Measurements from ENCODE around the gene SNX5. TPM values are rescaled to one million over a fixed set of nuclear protein-coding genes. Genes with fewer than 3 reads are reported as not detected.

SNX5 gene
- total RNA-seq, 1 experiment from 2014 or later: 235 TPM

GRCh38 chr20:17911927-17912326, 56.7 kb downstream of the SNX5 start:
- H3K27me3 ChIP-seq: no peaks in the 10 kb centered on the region; the same call in 1 of the 2 replicates
- no peak for DNase-seq
- no peaks in the 10 kb centered on the region for H3K4me1 ChIP-seq
- no peaks in the 10 kb centered on the region for H3K9me3 ChIP-seq (replicated peaks)
- H3K27ac ChIP-seq: no peak overlapping the region
- no peaks in the 10 kb centered on the region for H3K36me3 ChIP-seq
- no peak overlapping the region for H3K4me3 ChIP-seq

DNA sequence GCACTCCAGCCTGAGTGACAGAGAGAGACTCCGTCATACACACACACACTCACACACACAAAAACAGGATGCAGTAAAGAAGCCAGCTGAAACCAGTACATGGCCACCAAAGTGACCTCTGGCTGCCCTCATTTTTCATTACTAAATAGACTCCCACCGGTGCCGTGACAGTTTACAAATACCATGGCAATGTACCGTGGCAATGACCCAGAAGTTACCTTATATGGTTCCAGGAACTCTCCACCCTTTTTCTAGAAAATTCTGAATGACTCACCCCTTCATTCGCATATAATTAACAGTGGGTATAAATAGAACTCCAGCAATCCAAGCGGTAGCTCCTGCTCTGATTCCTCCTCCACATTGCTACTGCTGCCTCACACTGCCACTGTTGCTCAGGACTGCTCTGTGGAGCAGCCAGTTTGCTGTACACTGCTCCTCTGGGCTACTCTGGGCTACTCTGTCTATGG, 57.7 kb downstream of the SNX5 start:
- no peaks in the 10 kb centered on the region for H3K9me3 ChIP-seq (replicated peaks)
- H3K4me1 ChIP-seq: no peaks in the 10 kb centered on the region
- H3K27me3 ChIP-seq: no peaks in the 10 kb centered on the region
- no peak for DNase-seq
- no peak overlapping the region for H3K27ac ChIP-seq
- no peaks in the 10 kb centered on the region for H3K36me3 ChIP-seq
- H3K4me3 ChIP-seq: no peak overlapping the region

DNA sequence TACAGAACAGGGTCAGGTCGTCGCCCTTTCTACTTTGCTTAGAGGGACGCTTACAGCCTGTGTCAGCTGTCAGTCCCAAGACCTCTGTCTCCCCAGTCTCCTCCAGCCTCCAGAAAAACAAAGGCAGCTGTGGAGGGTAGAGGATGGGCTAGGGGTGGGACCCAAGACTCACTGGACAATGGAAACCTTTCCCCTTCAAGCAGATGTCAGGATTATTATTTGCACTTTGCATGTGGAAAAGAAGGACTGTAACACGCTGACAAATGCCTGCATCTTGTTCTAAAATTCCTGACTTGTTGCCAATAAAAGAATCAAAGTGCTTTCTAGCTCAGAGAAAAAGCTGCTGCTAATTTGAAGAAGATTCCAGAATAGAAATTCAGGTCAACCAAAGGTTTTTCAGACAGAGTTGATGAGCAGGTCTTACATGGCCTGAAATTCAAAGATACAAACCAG, 58.7 kb downstream of the SNX5 start:
- Histone ChIP-seq H3K4me3 (no peak overlapping the region), H3K27ac (no peak overlapping the region), H3K4me1 (no peaks in the 10 kb centered on the region), H3K9me3 (replicated peaks) (no peaks in the 10 kb centered on the region), H3K27me3 (no peaks in the 10 kb centered on the region), H3K36me3 (no peaks in the 10 kb centered on the region)
- no peak for DNase-seq

DNA sequence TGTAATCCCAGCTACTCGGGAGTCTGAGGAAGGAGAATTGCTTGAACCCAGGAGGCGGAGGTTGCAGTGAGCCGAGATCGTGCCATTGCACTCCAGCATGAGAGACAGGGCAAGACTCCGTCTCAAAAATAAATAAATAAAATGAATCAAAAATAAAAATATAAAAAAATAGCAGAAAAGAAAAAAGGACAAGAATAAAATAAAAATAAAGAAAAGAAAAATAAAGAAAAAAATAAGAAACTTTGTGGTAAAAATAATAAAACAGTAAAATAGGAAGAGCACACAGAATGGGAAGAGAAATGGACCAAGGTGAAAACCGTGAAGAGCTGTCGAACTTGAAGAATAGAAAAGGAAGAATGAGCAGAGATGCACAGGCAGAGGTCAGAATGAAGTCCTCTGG, 63.0 kb downstream of the SNX5 start:
- Histone ChIP-seq H3K36me3 (no peaks in the 10 kb centered on the region), H3K4me3 (no peak overlapping the region), H3K4me1 (no peaks in the 10 kb centered on the region), H3K9me3 (replicated peaks) (no peaks in the 10 kb centered on the region), H3K27me3 (no peaks in the 10 kb centered on the region), H3K27ac (no peak overlapping the region)
- DNase-seq: no peak

DNA sequence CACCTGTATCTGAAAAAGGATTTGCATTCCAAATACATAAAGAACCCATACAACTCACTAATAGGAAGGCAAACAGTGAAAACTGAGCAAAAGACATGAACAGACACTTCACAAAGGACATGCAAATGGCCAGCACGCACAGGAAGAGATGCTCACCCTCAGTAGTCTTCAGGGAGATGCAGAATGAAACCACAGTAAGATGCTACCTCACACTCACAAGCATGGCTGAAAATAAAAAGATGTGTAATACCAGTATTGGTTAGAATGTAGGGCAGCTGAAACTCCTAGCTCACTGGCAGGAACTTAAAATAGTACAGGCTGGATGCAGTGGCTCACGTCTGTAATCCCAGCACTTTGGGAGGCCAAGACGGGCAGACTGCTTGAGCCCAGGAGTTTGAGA, 64.6 kb downstream of the SNX5 start:
- no peak overlapping the region for H3K4me3 ChIP-seq
- H3K36me3 ChIP-seq: no peaks in the 10 kb centered on the region
- DNase-seq: no peak
- H3K9me3 ChIP-seq (replicated peaks): no peaks in the 10 kb centered on the region
- H3K27ac ChIP-seq: no peak overlapping the region
- no peaks in the 10 kb centered on the region for H3K4me1 ChIP-seq
- H3K27me3 ChIP-seq: no peaks in the 10 kb centered on the region

DNA sequence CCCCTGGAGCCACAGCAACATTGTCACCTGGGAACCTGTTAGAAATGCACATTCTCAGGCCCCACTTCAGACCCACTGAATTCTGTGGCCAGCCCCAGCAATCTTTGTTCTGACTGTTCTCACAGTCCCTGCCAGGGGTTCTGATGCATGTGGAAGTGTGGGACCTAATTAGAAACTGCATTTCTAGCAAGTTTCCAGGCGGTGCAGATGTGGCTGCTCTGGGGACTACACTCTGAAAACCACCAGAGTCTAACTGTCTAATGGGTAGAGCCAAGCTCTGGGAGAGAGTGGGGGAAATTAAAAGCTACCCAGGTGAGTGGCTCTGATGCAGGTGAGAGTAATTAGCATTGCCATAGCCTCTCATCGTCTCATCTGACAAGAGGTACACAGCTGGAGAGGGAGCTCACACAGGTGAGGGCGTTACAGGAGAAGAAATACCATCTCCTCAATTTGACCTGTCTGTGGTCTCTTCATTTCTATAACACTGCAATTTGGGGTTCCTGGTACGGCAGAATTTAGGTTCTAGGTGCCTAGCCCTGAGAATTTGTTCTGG, 66.0 kb downstream of the SNX5 start:
- Histone ChIP-seq H3K4me3 (no peak overlapping the region), H3K27ac (no peak overlapping the region), H3K36me3 (no peaks in the 10 kb centered on the region), H3K9me3 (replicated peaks) (no peaks in the 10 kb centered on the region), H3K4me1 (no peaks in the 10 kb centered on the region), H3K27me3 (no peaks in the 10 kb centered on the region)
- DNase-seq: no peak

DNA sequence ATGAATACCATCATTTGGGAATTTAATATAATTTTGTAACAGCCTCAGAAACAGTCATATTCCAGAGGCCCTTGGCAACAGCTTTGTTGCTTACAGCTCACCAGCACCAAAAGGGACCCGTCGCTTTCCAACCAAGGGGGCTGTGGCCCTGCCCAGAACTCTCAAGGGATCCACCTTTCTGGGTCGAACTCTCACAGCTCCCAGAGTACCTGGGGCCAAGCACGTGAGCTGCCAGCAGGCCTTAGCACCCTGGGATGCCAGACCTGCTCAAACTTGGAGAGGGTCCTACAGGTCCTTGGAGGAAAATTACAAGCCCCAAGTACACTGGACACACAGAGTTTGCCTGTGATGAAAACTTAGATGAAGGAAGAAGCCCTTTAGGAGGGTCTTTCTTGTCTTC, 66.6 kb downstream of the SNX5 start:
- no peak for DNase-seq
- Histone ChIP-seq H3K27ac (no peak overlapping the region), H3K36me3 (no peaks in the 10 kb centered on the region), H3K27me3 (no peaks in the 10 kb centered on the region), H3K4me3 (no peak overlapping the region), H3K4me1 (no peaks in the 10 kb centered on the region), H3K9me3 (replicated peaks) (no peaks in the 10 kb centered on the region)

DNA sequence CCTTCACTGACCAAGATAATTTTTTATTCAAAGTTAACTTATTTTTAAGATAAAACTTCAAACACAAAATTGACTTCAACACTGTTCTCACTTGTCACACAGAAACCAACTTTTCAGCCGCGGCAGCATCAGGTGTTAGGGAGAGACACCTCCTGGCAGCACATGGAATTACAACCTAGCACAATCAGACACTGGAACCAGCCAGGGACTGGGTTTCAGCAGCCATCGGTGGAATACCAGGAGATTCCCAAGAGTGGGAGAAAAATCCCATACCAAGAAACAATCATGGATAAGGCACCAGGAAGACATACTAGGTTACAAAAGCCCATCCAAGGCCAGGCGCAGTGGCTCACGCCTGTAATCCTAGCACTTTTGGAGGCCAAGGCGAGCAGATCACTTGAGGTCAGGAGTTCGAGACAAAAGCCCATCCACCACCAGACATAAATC, 70.0 kb downstream of the SNX5 start:
- DNase-seq: peak; percentile 53 to 76
- Histone ChIP-seq H3K27me3 (no peaks in the 10 kb centered on the region), H3K36me3 (no peaks in the 10 kb centered on the region), H3K27ac (no peak overlapping the region), H3K9me3 (replicated peaks) (no peaks in the 10 kb centered on the region), H3K4me3 (no peak overlapping the region), H3K4me1 (no peaks in the 10 kb centered on the region)

GRCh38 chr20:17897566-17898307, 70.9 kb downstream of the SNX5 start:
- Histone ChIP-seq H3K4me1 (no peaks in the 10 kb centered on the region), H3K27ac (no peak overlapping the region), H3K4me3 (no peak overlapping the region), H3K9me3 (replicated peaks) (no peaks in the 10 kb centered on the region), H3K36me3 (no peaks in the 10 kb centered on the region), H3K27me3 (no peaks in the 10 kb centered on the region)
- DNase-seq: no peak

GRCh38 chr20:17896771-17897369, 71.7 kb downstream of the SNX5 start:
- Histone ChIP-seq H3K4me3 (no peak overlapping the region), H3K9me3 (replicated peaks) (no peaks in the 10 kb centered on the region), H3K36me3 (no peaks in the 10 kb centered on the region), H3K4me1 (no peaks in the 10 kb centered on the region), H3K27ac (no peak overlapping the region), H3K27me3 (no peaks in the 10 kb centered on the region)
- DNase-seq: no peak

- Histone ChIP-seq H3K4me1 (no peaks in the 10 kb centered on the region), H3K4me3 (no peak overlapping the region), H3K36me3 (no peaks in the 10 kb centered on the region), H3K9me3 (replicated peaks) (no peaks in the 10 kb centered on the region), H3K27me3 (no peaks in the 10 kb centered on the region), H3K27ac (no peak overlapping the region)
- DNase-seq: no peak
These were observed 72.3 kb downstream of the SNX5 start for GRCh38 chr20:17896193-17896723.

- H3K27ac ChIP-seq: no peak overlapping the region
- DNase-seq: no peak
- H3K27me3 ChIP-seq: no peaks in the 10 kb centered on the region
These were observed 72.9 kb downstream of the SNX5 start for GRCh38 chr20:17895641-17896171.

GRCh38 chr20:17893445-17893844, 75.1 kb downstream of the SNX5 start:
- H3K9me3 ChIP-seq (replicated peaks): no peaks in the 10 kb centered on the region
- no peak for DNase-seq
- H3K27ac ChIP-seq: no peak overlapping the region
- no peak overlapping the region for H3K4me3 ChIP-seq
- no peaks in the 10 kb centered on the region for H3K36me3 ChIP-seq
- H3K4me1 ChIP-seq: no peaks in the 10 kb centered on the region
- no peaks in the 10 kb centered on the region for H3K27me3 ChIP-seq

More at GRCh38 chr20:17895641-17896171, 72.9 kb downstream of the SNX5 start:
- Histone ChIP-seq H3K4me1 (no peaks in the 10 kb centered on the region), H3K36me3 (no peaks in the 10 kb centered on the region), H3K9me3 (replicated peaks) (no peaks in the 10 kb centered on the region), H3K4me3 (no peak overlapping the region)

DNA sequence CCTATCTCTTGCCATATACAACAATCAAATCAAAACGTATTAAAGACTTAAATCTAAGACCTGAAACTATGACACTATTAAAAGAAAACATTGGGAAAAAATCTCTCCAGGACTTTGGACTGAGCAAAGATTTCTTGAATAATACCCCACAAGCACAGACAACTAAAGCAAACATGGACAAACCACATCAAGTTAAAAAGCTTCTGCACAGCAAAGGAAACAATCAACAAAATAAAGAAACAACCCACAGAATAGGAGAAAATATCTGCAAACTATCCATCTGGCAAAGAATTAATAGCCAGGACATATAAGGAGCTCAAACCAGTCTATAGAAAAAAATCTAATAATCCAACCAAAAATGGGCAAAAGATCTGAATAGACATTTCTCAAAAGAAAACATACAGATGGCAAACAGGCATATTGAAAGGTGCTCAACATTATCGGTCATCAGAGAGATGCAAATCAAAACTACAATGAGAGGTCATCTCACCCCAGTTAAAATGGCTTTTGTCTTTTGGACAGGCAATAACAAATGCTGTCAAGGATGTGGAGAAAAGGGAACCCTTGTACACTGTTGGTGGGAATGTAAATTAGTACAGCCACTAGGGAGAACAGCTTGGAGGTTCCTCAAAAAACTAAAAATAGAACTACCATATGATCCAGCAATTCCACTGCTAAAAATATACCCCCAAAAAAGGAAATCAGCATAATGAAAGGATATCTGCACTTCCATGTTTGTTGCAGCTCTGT, 76.2 kb downstream of the SNX5 start:
- Histone ChIP-seq H3K27ac (no peak overlapping the region), H3K36me3 (no peaks in the 10 kb centered on the region), H3K9me3 (replicated peaks) (no peaks in the 10 kb centered on the region), H3K4me3 (no peak overlapping the region), H3K4me1 (no peaks in the 10 kb centered on the region), H3K27me3 (no peaks in the 10 kb centered on the region)
- no peak for DNase-seq

Measured in SJCRH30 (cell line).